Astrocyte of the spinal cord (primary cell): Measurements from ENCODE around the gene PAGE2B.
"Not testable (repeated sequence)": the region's sequence is repeated elsewhere in the genome, so short reads cannot be mapped to it uniquely, and the experiment has no call there.

ENCODE experiments used
- DNase-seq: peaks from one replicate; pipeline ENCODE4 v3.0.0; 2011; ENCODE audit warnings: low read depth, low spot score
- H3K4me3 ChIP-seq: 2 replicates; pipeline ENCODE4 v1.5.1; 2011; ENCODE audit warnings: low read depth, mild to moderate bottlenecking, low read length, moderate library complexity
- in situ Hi-C: cut with HindIII; loops from 2 replicates; pipeline ENCODE4 v1.10.0; 2017; ENCODE audit warnings: low sequenced_read_pairs
- TF ChIP-seq, protein P1 (sequence below): IDR thresholded peaks from 2 replicates; pipeline ENCODE4 v1.5.1; 2012; ENCODE audit warnings: low read depth, mild to moderate bottlenecking, low read length, inconsistent platforms

Gene PAGE2B

DNA sequence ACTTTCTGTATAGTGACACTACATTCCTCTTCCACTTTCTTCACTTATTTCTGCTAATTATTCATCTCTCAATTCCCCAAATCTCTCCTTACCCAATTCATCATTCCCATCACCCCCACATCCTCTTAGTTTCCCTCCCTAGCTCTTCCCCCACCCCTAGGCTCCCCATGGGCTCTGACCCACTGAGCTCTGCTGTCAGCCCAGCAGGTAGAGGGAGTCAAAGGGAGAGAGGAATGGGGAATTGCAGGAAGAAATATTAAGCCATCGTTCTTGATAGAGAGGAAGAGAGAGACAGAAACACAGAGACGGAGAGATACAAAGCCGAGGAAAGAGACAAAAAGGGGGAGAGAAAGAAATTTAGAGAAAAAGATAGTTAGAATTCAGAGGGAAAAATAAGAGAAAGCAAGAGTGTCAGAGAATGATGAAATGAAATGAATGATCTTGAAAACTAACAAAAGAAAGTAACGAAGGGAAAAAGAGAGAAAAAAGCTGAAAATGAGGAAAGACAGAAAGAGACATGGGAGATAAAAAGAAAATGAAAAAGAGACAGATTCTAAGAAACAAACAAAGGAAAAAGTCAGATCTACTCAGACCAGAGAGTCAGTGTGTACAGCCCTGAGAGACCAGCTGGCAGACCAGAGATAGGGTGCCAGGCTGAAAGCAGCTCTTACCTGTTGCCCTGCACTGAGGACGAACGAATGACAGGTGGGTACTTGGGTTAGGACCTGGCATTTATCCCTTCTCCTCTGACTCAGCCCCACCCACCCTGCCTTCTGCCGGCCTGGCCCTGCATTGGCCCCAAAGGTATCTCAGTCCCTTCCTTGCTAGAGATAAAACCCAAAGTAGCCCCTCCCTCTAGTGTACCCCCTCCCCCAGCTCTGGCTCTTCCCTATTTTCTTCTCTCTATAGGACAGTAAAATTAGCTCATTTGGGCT lies 44.3 kb upstream of the PAGE2B start, which contains the start of gene ALAS2:
ALAS2 (minus strand) TSS at position 707 of the 935 bp plus-strand sequence. CDS start 4,977 bp downstream, outside the sequence.
- no peak within 1 kb of the TSS for H3K4me3 ChIP-seq
- in situ Hi-C loops, result no loop called here
- DNase-seq, result no peak
- TF ChIP-seq, protein P1, sequence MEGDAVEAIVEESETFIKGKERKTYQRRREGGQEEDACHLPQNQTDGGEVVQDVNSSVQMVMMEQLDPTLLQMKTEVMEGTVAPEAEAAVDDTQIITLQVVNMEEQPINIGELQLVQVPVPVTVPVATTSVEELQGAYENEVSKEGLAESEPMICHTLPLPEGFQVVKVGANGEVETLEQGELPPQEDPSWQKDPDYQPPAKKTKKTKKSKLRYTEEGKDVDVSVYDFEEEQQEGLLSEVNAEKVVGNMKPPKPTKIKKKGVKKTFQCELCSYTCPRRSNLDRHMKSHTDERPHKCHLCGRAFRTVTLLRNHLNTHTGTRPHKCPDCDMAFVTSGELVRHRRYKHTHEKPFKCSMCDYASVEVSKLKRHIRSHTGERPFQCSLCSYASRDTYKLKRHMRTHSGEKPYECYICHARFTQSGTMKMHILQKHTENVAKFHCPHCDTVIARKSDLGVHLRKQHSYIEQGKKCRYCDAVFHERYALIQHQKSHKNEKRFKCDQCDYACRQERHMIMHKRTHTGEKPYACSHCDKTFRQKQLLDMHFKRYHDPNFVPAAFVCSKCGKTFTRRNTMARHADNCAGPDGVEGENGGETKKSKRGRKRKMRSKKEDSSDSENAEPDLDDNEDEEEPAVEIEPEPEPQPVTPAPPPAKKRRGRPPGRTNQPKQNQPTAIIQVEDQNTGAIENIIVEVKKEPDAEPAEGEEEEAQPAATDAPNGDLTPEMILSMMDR, result no peak

DNA sequence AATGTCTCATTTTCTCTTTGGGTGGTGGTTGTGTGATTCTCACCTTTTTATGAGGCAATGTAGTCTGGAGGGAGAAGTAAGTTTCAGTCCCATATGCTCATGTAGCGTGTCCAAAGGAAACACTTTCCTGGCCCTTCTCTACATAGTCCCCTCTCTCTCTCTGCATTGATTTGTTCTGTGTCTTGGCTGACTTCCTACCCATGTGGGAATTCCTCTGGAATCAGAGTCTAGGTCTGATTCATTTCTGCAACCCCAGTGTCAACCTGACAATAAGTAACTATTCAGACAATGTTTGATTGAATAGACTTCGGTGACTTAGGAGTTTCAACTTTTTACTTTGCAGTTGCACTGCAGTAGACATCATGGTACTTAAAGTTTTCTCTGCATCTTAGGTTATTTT lies 41.4 kb upstream of the PAGE2B start:
- in situ Hi-C loops, result no loop called here
- no peak overlapping the region for H3K4me3 ChIP-seq
- no peak for DNase-seq
- TF ChIP-seq, protein P1, result no peak

DNA sequence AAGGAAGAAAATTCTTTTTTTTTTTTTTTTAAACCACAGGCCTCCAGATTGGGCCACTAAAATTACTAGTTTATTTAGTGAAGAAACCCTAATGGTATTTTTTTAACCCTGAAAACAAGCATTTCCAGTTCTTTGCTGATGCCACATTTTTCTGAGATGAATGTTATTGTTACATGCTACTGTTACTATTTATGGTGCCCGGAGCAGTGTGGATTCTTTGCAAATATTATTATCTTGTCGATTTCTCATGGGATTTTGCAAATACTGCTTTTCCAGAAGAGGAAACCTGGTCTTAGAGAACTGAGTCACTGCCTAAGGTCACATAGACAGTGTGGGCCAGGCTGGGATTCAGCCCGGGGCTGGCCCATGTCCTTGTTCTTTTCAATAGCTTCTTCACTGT lies 35.4 kb upstream of the PAGE2B start:
- in situ Hi-C loops, result no loop called here
- DNase-seq, result no peak
- TF ChIP-seq, protein P1, result no peak
- no peak overlapping the region for H3K4me3 ChIP-seq

DNA sequence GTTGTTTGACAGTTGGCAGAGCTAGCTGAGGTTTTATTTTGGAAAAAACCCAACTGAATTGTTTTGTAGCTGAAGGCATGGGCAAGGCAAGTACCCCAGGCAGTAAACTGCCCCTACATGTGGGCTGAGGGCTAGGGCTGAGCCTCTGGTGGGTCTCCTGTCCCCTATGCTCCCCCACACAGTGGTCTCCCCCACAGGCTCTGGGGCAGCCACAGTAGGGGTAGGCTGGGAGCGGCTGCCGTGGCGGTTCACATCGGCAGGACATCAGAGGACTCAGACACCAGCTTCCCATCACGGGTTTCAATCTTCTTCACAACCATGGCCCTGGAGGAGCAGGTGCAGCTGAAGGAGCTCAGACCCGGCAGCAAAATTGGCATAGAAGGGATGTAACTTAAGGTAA lies 33.3 kb upstream of the PAGE2B start:
- in situ Hi-C loops, result no loop called here
- DNase-seq, result no peak
- no peak overlapping the region for H3K4me3 ChIP-seq
- TF ChIP-seq, protein P1, result no peak

DNA sequence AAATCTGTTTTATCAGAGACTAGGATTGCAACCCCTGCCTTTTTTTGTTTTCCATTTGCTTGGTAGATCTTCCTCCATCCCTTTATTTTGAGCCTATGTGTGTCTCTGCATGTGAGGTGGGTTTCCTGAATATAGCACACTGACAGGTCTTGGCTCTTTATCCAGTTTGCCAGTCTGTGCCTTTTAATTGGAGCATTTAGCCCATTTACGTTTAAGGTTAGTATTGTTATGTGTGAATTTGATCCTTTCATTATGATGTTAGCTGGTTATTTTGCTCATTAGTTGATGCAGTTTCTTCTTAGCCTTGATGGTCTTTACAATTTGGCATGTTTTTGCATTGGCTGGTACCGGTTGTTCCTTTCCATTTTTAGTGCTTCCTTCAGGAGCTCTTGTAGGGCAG lies 24.2 kb upstream of the PAGE2B start:
- DNase-seq, H3K4me3 ChIP-seq, in situ Hi-C loops: not testable (repeated sequence)

DNA sequence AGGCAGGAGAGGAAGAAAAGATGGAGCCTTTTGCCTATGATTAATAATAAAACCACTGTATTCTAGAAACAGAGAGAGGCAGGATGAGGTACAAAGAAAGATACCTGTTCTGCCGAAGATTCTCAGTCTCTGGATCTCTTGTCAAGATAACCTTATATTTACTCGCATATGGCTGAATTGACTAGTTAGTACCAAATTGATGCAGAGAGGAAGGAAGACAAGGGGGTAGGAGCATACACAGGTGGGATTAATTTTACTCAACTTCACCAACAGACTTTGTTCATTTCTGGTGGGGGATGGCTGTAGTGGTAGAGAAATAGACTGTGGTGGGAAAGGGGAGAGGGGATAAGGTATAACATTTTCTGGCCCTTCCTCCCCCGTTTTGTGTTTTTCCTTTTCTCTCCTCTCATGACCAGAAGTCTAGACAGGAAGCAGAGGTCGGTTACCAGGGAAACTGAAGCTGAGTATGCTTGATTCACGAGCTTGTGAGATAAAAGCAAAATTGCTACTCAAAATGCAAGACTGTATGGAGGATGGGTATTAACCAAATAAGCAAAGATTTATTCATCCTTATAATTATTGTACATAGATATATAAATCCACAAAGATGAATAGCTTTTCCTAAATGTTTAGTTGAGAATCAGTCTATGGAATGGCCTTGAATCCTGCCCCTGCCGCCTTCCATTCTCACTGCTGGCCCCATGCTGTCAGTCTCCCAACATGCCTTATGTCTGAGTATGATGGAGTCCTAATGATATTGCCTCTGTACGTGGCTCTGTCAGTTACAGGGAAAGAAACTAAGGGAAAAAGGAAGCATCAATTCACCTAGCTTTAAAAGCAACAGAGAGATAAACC lies 17.8 kb upstream of the PAGE2B start:
- DNase-seq, result peak; percentile 33
- TF ChIP-seq, protein P1, result no peak
- in situ Hi-C loops, result no loop called here
- no peak overlapping the region for H3K4me3 ChIP-seq
